Measurements from ENCODE around the gene LRIT2.
"Not testable (repeated sequence)": the region's sequence is repeated elsewhere in the genome, so short reads cannot be mapped to it uniquely, and the experiment has no call there.

DNA sequence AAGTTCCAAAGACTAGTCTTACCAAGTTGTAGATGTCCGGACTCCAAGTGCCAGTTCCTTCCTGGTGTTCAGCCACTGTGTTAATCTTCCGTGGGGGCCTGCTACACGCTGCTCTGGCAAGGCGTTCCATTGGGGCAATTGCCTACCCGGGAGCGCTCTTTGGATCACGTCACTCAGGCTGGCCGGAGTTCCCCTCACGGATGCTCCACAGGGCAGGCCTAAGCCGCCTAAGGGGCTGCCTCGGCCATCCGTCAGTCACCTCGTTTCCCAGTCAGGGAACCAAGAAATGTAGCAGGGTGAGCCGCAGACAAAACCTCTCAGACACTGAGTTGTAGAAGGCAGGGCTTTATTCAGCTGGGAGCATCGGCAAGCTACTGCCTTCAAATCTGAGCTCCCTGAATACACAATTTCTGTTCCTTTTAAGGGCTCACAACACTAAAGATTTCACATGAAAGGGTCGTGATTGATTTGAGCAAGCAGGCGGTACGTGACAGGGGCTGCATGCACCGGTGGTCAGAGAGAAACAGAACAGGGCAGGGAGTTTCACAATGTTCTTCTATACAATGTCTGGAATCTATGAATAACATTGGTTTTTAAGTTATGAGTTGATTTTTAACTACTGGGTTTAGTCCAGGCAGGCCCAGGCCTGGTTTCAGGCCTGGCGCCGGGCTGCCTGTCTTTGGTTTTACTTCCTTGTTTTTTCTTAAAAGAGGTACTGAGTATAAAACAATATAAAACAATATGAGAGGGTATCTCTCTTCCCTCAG, 53.5 kb downstream of the LRIT2 start:
- TF ChIP-seq EZH2phosphoT487 (IDR thresholded peaks at IDR 0.05; ENCODE audit: borderline replicate concordance, low read length) = not testable (repeated sequence)
- TF ChIP-seq, protein P1, sequence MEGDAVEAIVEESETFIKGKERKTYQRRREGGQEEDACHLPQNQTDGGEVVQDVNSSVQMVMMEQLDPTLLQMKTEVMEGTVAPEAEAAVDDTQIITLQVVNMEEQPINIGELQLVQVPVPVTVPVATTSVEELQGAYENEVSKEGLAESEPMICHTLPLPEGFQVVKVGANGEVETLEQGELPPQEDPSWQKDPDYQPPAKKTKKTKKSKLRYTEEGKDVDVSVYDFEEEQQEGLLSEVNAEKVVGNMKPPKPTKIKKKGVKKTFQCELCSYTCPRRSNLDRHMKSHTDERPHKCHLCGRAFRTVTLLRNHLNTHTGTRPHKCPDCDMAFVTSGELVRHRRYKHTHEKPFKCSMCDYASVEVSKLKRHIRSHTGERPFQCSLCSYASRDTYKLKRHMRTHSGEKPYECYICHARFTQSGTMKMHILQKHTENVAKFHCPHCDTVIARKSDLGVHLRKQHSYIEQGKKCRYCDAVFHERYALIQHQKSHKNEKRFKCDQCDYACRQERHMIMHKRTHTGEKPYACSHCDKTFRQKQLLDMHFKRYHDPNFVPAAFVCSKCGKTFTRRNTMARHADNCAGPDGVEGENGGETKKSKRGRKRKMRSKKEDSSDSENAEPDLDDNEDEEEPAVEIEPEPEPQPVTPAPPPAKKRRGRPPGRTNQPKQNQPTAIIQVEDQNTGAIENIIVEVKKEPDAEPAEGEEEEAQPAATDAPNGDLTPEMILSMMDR (conservative IDR thresholded peaks at IDR 0.05; ENCODE audit: low read depth, low read length) = not testable (repeated sequence)

Data from PC-3 (cell line).